ENCODE measurements around the gene UPF2. TPM values are rescaled to one million over a fixed set of nuclear protein-coding genes. Genes with fewer than 3 reads are reported as not detected.

The UPF2 gene
- polyA plus RNA-seq, 1 donor (not counting 4 experiments of a cell fraction or from before 2014, with no cell fraction given): 20.3 TPM

- H2AFZ ChIP-seq (ENCODE audit: control insufficient read depth, low read length): no peak overlapping the region
- no peaks in the 10 kb centered on the region for H3K79me2 ChIP-seq (ENCODE audit: control insufficient read depth, insufficient read depth, low read length)
- no peaks in the 10 kb centered on the region for H3K9me3 ChIP-seq (ENCODE audit: control insufficient read depth, low read depth, low read length)
- H3K36me3 ChIP-seq (ENCODE audit: control insufficient read depth in 2 of 2, extremely low read depth in 1 of 2, insufficient read depth in 2 of 2, low read length in 2 of 2): peaks cover 16 to 17% of the 10 kb centered on the region in 2 experiments
- no peak overlapping the region for H3K4me2 ChIP-seq (ENCODE audit: control insufficient read depth, extremely low read depth, insufficient read depth, low read depth, low read length)
- DNase-seq (ENCODE audit: low read depth, low spot score) (no peak), FAIRE-seq (no peak)
- dilution Hi-C loops (cut with MboI; ENCODE audit: extremely low pct_ligation_motif_present, low sequenced_read_pairs): no loop called here
- TF ChIP-seq CTCF (optimal IDR thresholded peaks at IDR 0.05 in 1 of 3, IDR thresholded peaks at IDR 0.05 in 1 of 3, conservative IDR thresholded peaks at IDR 0.05 in 1 of 3; ENCODE audit: extremely low read depth in 1 of 3, insufficient read depth in 2 of 3, low read length in 3 of 3): no peak
- H3K27ac ChIP-seq (ENCODE audit: control insufficient read depth, insufficient read depth, low read length): no peak overlapping the region
- no peaks in the 10 kb centered on the region for H3K4me1 ChIP-seq (ENCODE audit: control insufficient read depth, extremely low read depth, insufficient read depth, low read length)
- no peaks in the 10 kb centered on the region for H3K27me3 ChIP-seq (ENCODE audit: control insufficient read depth, extremely low read depth, insufficient read depth, low read length)
- no peaks in the 10 kb centered on the region for H4K20me1 ChIP-seq (ENCODE audit: control insufficient read depth, extremely low read depth, insufficient read depth, low read length)
- no peak overlapping the region for H3K9ac ChIP-seq (ENCODE audit: control insufficient read depth, extremely low read depth, insufficient read depth, low read length)
- H3K4me3 ChIP-seq (ENCODE audit: control insufficient read depth in 2 of 3, extremely low read depth in 1 of 3, insufficient read depth in 2 of 3, low read depth in 1 of 3, low read length in 3 of 3): no peak overlapping the region
- H3K9me1 ChIP-seq (ENCODE audit: control insufficient read depth, extremely low read depth, insufficient read depth, low read length): no peaks in the 10 kb centered on the region
Observed at GRCh38 chr10:11961771-11962170, 80.8 kb downstream of the UPF2 start.

- FAIRE-seq (no peak), DNase-seq (ENCODE audit: low read depth, low spot score) (no peak)
- dilution Hi-C loops (cut with MboI; ENCODE audit: extremely low pct_ligation_motif_present, low sequenced_read_pairs): no loop called here
- no peaks in the 10 kb centered on the region for H3K4me1 ChIP-seq (ENCODE audit: control insufficient read depth, extremely low read depth, insufficient read depth, low read length)
- no peaks in the 10 kb centered on the region for H4K20me1 ChIP-seq (ENCODE audit: control insufficient read depth, extremely low read depth, insufficient read depth, low read length)
- TF ChIP-seq CTCF (optimal IDR thresholded peaks at IDR 0.05 in 1 of 3, IDR thresholded peaks at IDR 0.05 in 1 of 3, conservative IDR thresholded peaks at IDR 0.05 in 1 of 3; ENCODE audit: extremely low read depth in 1 of 3, insufficient read depth in 2 of 3, low read length in 3 of 3): no peak
- no peak for TF ChIP-seq EZH2 (IDR thresholded peaks at IDR 0.05; ENCODE audit: low read length)
- H3K9me3 ChIP-seq (ENCODE audit: control insufficient read depth, low read depth, low read length): no peaks in the 10 kb centered on the region
- H3K9ac ChIP-seq (ENCODE audit: control insufficient read depth, extremely low read depth, insufficient read depth, low read length): no peak overlapping the region
- H2AFZ ChIP-seq (ENCODE audit: control insufficient read depth, low read length): no peak overlapping the region
- no peaks in the 10 kb centered on the region for H3K27me3 ChIP-seq (ENCODE audit: control insufficient read depth, extremely low read depth, insufficient read depth, low read length)
- no peaks in the 10 kb centered on the region for H3K9me1 ChIP-seq (ENCODE audit: control insufficient read depth, extremely low read depth, insufficient read depth, low read length)
- no peak overlapping the region for H3K4me2 ChIP-seq (ENCODE audit: control insufficient read depth, extremely low read depth, insufficient read depth, low read depth, low read length)
- H3K79me2 ChIP-seq (ENCODE audit: control insufficient read depth, insufficient read depth, low read length): no peaks in the 10 kb centered on the region
- H3K36me3 ChIP-seq (ENCODE audit: control insufficient read depth in 2 of 2, extremely low read depth in 1 of 2, insufficient read depth in 2 of 2, low read length in 2 of 2): peaks cover 15 to 16% of the 10 kb centered on the region in 2 experiments
- H3K4me3 ChIP-seq (ENCODE audit: control insufficient read depth in 2 of 3, extremely low read depth in 1 of 3, insufficient read depth in 2 of 3, low read depth in 1 of 3, low read length in 3 of 3): no peak overlapping the region
- H3K27ac ChIP-seq (ENCODE audit: control insufficient read depth, insufficient read depth, low read length): no peak overlapping the region
Observed at GRCh38 chr10:11959966-11960365, 82.6 kb downstream of the UPF2 start.
